Stimulated activated CD4-positive, alpha-beta T cell treated with anti-CD3 and anti-CD28 coated beads, Interleukin-12 subunit alpha, Interleukin-12 subunit beta, amount 100 ng/mL, for 4 hours (primary cell): ENCODE data around the gene ANXA4.
"Not testable (repeated sequence)": the region's sequence is repeated elsewhere in the genome, so short reads cannot be mapped to it uniquely, and the experiment has no call there.

Experiments used
- DNase-seq: peaks from one replicate; pipeline ENCODE4 v3.0.0-alpha.2; 2020

The ANXA4 gene

GRCh38 chr2:69780921-69781320 is 39.0 kb downstream of the ANXA4 start:
- DNase-seq = no peak

- DNase-seq = no peak
These were observed 39.7 kb downstream of the ANXA4 start for GRCh38 chr2:69781321-69782248.

- DNase-seq = no peak
These were observed 42.3 kb downstream of the ANXA4 start for GRCh38 chr2:69784228-69784627.

- DNase-seq = no peak
These were observed 43.4 kb downstream of the ANXA4 start for GRCh38 chr2:69785358-69785757.

- no peak for DNase-seq
These were observed 44.2 kb downstream of the ANXA4 start for GRCh38 chr2:69786052-69786560.

GRCh38 chr2:69789175-69789721 is 47.3 kb downstream of the ANXA4 start:
- no peak for DNase-seq

GRCh38 chr2:69789772-69790600 is 48.1 kb downstream of the ANXA4 start:
- DNase-seq = no peak

GRCh38 chr2:69790601-69790959 is 48.6 kb downstream of the ANXA4 start:
- no peak for DNase-seq

GRCh38 chr2:69791045-69791444 is 49.1 kb downstream of the ANXA4 start:
- DNase-seq = no peak

GRCh38 chr2:69796174-69796573 is 54.2 kb downstream of the ANXA4 start:
- DNase-seq = no peak

GRCh38 chr2:69797235-69797634 is 55.3 kb downstream of the ANXA4 start:
- DNase-seq = no peak

- no peak for DNase-seq
These were observed 55.9 kb downstream of the ANXA4 start for GRCh38 chr2:69797836-69798289.

GRCh38 chr2:69798290-69798908 is 56.5 kb downstream of the ANXA4 start:
- DNase-seq = no peak

GRCh38 chr2:69798909-69799526 is 57.1 kb downstream of the ANXA4 start:
- no peak for DNase-seq

- no peak for DNase-seq
These were observed 59.9 kb downstream of the ANXA4 start for GRCh38 chr2:69801745-69802290.

- not testable (repeated sequence) for DNase-seq
These were observed 60.9 kb downstream of the ANXA4 start for GRCh38 chr2:69802781-69803367.

GRCh38 chr2:69804416-69804815 is 62.5 kb downstream of the ANXA4 start:
- DNase-seq = no peak

- DNase-seq = no peak
These were observed 64.0 kb downstream of the ANXA4 start for GRCh38 chr2:69805887-69806286.

- DNase-seq = no peak
These were observed 66.0 kb downstream of the ANXA4 start for GRCh38 chr2:69807821-69808540.

- no peak for DNase-seq
These were observed 68.6 kb downstream of the ANXA4 start for GRCh38 chr2:69810550-69810949.

- DNase-seq = no peak
These were observed 69.1 kb downstream of the ANXA4 start for GRCh38 chr2:69811018-69811417.
